CD4-positive, alpha-beta T cell treated with Interleukin-17A for 4 hours (primary cell): ENCODE measurements around the gene TRIM60.
"Not testable (repeated sequence)": the region's sequence is repeated elsewhere in the genome, so short reads cannot be mapped to it uniquely, and the experiment has no call there.

ENCODE experiments used
- DNase-seq: peaks from one replicate; pipeline ENCODE4 v3.0.0-alpha.2; 2020; ENCODE audit warnings: mixed read lengths

The TRIM60 gene

GRCh38 chr4:165055601-165056000 is 23.8 kb downstream of the TRIM60 start:
- no peak for DNase-seq

- no peak for DNase-seq
Observed at GRCh38 chr4:165058666-165059065, 26.9 kb downstream of the TRIM60 start.

GRCh38 chr4:165059386-165059785 is 27.6 kb downstream of the TRIM60 start:
- no peak for DNase-seq

- DNase-seq: no peak
Observed at GRCh38 chr4:165060938-165061337, 29.1 kb downstream of the TRIM60 start.

GRCh38 chr4:165070560-165070959 is 38.8 kb downstream of the TRIM60 start:
- DNase-seq: no peak

- DNase-seq: not testable (repeated sequence)
Observed at GRCh38 chr4:165073346-165073745, 41.5 kb downstream of the TRIM60 start.

DNA sequence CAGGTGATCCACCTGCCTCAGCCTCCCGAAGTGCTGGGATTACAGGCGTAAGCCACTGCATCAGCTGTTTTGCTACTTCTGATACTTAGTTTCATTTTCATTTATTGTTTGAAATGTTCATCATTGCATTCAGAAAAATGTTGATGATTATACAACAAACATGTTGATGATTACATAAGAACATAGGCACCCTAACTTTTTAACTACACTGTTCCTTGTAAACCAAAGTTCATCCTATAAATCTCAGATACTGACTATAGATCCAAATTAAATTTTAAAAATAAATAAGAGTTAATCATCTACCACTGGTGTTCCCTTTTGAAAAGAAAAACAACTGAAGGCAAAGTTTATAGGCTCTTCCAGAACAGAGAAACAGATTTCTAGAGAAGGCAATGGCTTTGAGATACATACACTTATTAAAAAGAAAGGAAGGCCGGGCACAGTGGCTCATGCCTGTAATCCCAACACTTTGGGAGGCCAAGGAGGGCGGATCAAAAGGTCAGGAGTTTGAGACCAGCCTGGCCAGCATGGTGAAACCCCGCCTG is 45.3 kb downstream of the TRIM60 start:
- DNase-seq: no peak

DNA sequence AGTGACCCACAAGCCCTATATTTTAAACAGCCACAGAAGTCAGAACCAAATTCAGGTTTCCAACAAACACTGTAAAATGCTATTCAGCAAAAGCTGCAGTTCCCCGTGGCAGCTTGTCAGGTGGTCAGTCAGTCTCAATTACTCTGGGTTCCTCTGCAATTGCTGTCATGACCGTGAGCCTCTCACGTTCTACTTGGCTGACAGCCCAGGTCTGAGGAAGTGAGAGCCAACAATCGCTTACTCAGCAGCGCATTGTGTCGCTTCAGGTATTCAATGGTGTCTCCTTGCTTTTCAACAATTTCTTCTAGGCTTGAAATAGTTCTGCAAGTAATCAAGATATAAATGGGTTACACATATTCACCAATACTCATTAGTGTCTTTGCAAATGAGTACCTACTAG is 47.7 kb downstream of the TRIM60 start:
- no peak for DNase-seq

DNA sequence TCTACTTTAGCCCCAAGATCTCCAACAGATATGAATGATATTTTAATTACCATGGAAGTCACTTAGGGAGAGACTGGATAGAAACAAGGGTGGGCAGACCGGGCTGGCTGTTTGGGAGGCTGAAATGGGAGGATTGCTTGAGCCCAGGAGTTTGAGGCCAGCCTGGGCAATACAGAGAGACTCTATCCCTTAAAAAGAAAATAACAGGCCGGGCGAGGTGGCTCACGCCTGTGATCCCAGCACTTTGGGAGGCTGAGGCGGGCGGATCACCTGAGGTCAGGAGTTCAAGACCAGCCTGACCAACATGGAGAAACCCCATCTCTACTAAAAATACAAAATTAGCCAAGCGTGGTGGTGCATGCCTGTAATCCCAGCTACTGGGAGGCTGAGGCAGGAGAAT is 53.0 kb downstream of the TRIM60 start:
- DNase-seq: not testable (repeated sequence)

DNA sequence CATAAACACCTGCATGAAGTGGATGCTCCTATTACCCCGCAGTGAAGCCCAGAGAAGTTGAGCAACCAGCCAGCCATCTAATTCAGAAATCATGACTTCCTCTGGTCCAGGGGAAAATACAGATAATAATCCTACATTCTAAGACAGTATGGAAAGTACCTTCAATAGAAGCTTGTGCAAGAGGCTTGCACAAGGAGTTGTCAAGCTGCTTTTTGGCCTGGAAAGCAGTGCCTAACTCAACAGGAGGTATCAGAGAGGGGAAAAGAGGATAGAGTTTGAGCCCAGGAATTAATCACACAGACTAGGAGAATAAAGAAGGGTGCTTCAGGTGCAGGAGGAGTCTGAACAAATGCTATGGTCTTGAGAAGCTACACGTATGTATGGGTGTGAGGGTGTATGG is 54.1 kb downstream of the TRIM60 start:
- no peak for DNase-seq

- no peak for DNase-seq
Observed at GRCh38 chr4:165088366-165088765, 56.6 kb downstream of the TRIM60 start.
